ENCODE results near the gene P2RY8.
"Not testable (repeated sequence)": the region's sequence is repeated elsewhere in the genome, so short reads cannot be mapped to it uniquely, and the experiment has no call there.

GRCh38 chrX:1574181-1574580, 37.2 kb upstream of the P2RY8 start:
- TF ChIP-seq, protein P1, sequence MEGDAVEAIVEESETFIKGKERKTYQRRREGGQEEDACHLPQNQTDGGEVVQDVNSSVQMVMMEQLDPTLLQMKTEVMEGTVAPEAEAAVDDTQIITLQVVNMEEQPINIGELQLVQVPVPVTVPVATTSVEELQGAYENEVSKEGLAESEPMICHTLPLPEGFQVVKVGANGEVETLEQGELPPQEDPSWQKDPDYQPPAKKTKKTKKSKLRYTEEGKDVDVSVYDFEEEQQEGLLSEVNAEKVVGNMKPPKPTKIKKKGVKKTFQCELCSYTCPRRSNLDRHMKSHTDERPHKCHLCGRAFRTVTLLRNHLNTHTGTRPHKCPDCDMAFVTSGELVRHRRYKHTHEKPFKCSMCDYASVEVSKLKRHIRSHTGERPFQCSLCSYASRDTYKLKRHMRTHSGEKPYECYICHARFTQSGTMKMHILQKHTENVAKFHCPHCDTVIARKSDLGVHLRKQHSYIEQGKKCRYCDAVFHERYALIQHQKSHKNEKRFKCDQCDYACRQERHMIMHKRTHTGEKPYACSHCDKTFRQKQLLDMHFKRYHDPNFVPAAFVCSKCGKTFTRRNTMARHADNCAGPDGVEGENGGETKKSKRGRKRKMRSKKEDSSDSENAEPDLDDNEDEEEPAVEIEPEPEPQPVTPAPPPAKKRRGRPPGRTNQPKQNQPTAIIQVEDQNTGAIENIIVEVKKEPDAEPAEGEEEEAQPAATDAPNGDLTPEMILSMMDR (IDR thresholded peaks at IDR 0.05 in 8 of 11, conservative IDR thresholded peaks at IDR 0.05 in 3 of 11) = not testable (repeated sequence)
- TF ChIP-seq POLR2A, POLR2AphosphoS5 (IDR thresholded peaks at IDR 0.05): not testable (repeated sequence)

Data from spleen (tissue), 7 donors.